GM12891 (cell line): ENCODE results near the gene ADIRF.

Experiments
- POLR2A ChIP-seq: IDR thresholded peaks from 2 replicates; pipeline ENCODE4 v1.6.1; 2011; ENCODE audit warnings: low read depth, low read length, control low read depth
- POLR2AphosphoS5 ChIP-seq: IDR thresholded peaks from 2 replicates; pipeline ENCODE4 v1.6.1; 2011; ENCODE audit warnings: low read depth, low read length, control low read depth
- POU2F2 ChIP-seq: IDR thresholded peaks from 2 replicates; pipeline ENCODE4 v1.6.1; 2011; ENCODE audit warnings: low read depth, mild to moderate bottlenecking, control low read depth, low read length, moderate library complexity
- TAF1 ChIP-seq: IDR thresholded peaks from 2 replicates; pipeline ENCODE4 v1.6.1; 2011; ENCODE audit warnings: low read depth, low read length, control low read depth

GRCh38 chr10:86958116-86958900 is 10.0 kb upstream of the ADIRF start, which contains the start of gene SNCG:
- TF ChIP-seq POLR2A (no peak), POLR2AphosphoS5 (no peak), POU2F2 (no peak), TAF1 (no peak)
